ENCODE measurements around the gene MALAT1.

The MALAT1 gene

DNA sequence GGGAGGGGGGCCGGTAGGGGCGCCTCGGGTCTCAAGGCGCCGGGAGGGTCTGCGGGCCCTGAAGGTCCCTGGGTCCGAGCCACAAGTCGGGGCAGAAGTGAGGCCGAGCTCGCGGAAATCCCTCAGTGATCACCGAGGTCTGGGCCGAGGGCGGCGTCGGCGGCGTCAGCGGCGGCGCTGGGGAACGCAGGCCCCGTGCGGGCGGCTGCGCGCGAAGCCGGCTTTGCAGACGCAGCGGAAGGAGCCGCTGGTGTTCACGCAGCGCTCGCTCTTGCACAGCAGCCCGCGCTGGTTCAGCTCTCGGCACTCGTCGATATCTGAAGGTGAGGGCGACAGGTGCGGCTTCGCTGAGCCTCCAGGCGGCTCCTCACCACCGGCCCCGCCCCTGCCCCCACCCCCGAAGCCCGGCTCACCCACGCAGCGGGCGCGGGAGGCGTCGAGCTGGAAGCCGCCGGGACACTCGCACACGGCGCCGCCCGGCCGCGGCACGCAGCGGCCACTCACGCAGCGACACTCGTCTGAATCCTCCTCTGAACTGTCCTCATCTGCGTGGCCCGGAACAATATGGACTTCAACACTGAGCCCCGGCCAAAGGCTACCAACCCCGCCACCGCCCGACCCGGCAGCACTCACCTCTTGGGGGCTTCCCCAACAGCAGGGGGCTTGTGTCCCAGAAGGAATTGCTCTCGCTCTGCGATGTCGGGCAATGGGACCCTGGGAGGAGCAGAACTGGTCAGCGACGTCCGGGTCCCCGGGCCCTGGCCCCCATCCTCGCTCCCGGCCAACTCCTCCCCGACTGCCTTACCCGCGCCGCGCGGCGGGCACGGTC, 40.3 kb downstream of the MALAT1 start:
- no peak for DNase-seq (ENCODE audit: low read depth)

DNA sequence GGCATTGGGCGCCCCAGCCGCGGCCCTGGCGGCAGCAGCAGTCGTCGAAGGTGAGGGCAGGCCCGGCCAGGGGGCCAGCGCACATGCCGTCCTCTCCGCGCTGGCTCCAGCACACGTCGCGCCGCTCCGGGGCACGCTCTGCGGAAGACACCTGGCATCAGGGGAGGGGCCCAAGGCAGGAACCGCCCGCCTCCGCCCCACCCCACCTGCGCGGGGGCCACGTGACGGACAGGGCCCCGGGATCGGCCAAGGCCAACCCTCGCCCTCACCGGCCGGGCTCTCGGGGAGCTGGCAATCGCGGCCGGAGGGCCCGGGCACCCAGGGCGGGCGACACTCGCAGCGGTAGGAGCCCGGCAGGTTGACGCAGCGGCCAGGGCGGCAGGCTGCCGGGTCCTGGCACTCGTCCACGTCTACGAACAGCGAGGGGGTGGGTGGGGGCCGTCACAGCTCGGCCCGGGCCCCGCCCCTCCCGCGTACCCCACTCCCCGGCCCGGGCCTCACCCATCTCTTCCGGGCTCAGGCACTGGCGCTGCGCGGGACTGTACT, 41.0 kb downstream of the MALAT1 start:
- no peak for DNase-seq (ENCODE audit: low read depth)

- peak; percentile 69 for DNase-seq (ENCODE audit: low read depth)
Observed at GRCh38 chr11:65540290-65541092, 41.6 kb downstream of the MALAT1 start.

GRCh38 chr11:65541093-65541982, 42.5 kb downstream of the MALAT1 start:
- no peak for DNase-seq (ENCODE audit: low read depth)

DNA sequence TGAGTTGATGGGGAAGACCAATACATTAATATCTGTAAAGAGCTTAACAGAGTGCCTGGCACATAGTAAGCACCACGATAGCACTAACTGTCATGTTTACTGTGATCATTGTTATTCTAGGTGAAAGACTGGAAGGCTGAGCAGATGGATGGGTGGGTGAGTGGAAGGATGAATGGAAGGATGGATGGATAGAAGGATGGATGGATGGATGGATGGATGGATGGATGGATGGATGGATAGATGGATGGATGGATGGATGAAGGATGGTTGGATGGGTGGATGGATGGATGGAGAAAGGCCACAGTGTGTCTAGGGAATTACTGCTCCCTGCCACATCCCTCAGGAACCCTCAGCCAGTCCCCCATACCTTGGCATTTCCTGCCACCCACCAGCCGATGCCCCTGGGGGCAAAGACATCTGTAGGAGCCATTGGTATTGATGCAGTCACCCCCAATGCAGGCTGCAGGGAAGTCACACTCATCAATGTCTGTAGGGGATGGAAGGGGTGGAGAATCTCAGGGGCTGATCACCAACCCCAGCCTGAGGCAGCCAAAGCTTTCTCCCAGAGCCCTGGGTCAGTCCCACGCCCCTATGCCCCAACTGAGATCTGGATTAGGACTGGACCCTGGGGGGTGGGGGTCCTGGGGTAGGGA, 44.0 kb downstream of the MALAT1 start:
- no peak for DNase-seq (ENCODE audit: low read depth)

- no peak for DNase-seq (ENCODE audit: low read depth)
Observed at GRCh38 chr11:65545853-65546216, 47.0 kb downstream of the MALAT1 start.

DNA sequence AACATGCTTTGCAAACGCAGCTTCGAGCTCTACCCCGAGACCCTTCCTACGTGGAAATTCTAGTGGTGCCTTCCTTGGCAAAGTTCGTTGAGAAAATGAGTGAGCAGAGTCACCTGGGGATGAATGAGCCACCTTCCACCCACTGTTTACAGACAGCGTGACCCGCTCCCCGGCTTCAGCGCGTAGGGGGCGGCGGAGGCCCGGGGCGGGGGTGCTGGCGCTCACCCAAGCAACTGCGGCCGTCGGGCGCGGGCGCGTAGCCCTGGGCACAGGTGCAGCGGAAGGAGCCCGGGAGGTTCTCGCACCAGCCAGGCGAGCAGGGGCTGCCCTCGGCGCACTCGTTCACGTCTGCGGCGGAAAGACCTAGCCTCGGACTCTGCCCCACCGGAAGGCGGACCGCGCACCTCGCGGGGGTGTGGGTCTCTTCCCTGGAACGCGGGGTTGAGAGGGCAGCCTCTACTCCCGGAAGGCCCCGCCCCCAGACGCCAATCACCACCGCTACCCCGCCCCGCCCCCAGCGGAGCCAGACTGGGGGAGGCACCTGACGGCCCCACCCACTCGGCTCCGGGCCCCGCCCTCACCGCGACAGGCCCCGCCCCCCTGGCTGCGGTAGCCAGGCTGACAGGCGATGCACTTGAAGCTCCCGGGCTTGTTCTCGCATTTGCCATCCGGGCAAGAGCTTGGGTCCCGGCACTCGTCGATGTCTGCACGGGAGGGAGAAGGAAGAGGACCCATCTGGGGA, 47.5 kb downstream of the MALAT1 start:
- DNase-seq (ENCODE audit: low read depth) = no peak

GRCh38 chr11:65547446-65548125, 48.7 kb downstream of the MALAT1 start:
- no peak for DNase-seq (ENCODE audit: low read depth)

DNA sequence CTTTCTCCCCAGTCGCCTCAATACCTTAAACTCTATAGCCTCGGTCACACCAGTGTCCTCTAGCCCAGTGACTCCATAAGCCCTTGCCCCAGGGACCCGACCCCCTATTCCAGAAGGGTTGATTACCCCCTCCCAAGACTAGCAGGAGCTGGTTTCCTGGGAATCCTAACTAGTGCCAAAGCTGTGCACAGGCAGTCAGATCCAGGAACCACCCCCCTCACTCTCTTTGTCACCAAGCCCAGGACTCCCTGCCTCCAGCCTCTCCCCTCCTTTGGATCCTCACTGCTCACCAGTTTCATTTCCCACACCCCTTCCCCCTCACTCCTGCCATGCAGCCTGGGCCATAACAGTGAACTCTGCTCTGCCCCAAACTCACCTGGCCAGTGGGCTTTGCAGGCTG, 49.5 kb downstream of the MALAT1 start:
- DNase-seq (ENCODE audit: low read depth) = no peak

DNA sequence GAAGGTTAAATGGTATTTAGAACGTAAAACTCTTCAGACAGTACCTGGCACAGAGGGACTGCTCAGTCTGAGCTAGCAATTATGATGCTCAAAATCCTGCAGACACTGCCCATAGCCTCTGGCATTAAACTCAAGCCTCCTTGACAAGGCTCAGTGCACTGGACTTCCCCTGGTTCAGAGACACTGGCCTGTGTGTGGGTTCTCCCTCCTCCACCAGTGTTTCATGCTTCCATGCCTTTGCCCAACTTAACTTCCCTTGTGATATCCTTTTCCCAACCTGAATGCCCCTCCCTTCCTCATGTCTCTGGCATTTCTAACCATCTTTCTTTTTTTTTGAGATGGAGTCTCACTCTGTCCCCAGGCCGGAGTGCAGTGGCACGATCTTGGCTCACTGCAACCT, 50.3 kb downstream of the MALAT1 start:
- DNase-seq (ENCODE audit: low read depth) = no peak

GRCh38 chr11:65551572-65552387, 52.9 kb downstream of the MALAT1 start:
- DNase-seq (ENCODE audit: low read depth) = no peak

DNA sequence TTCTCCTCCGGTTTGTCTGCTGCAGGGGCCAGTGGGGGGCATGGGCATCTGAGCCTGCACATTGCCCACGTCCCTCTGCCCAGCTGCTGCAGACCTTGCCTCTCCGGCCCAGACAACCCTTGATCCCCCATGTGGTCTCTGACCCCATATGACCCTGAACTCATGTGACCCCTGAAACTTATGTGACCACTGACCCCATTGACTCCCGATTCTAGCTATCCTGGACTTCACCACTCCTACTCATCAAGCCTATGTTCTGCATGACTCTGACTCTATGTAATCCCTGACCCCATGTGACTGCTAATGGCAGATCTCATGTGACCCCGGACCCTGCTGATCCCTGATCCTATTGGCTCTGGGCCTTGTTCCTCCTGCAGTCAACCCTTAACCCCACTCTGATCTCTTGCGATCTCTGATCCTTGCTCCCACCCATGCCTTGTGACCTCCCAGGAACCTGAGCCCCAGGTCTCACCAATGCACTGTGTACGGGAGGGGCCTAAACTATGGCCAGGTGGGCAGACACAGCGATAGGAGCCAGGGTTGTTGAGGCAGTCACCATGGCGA, 53.6 kb downstream of the MALAT1 start:
- no peak for DNase-seq (ENCODE audit: low read depth)

- no peak for DNase-seq (ENCODE audit: low read depth)
Observed at GRCh38 chr11:65553301-65554001, 54.6 kb downstream of the MALAT1 start.

- no peak for DNase-seq (ENCODE audit: low read depth)
Observed at GRCh38 chr11:65554057-65554818, 55.4 kb downstream of the MALAT1 start.

DNA sequence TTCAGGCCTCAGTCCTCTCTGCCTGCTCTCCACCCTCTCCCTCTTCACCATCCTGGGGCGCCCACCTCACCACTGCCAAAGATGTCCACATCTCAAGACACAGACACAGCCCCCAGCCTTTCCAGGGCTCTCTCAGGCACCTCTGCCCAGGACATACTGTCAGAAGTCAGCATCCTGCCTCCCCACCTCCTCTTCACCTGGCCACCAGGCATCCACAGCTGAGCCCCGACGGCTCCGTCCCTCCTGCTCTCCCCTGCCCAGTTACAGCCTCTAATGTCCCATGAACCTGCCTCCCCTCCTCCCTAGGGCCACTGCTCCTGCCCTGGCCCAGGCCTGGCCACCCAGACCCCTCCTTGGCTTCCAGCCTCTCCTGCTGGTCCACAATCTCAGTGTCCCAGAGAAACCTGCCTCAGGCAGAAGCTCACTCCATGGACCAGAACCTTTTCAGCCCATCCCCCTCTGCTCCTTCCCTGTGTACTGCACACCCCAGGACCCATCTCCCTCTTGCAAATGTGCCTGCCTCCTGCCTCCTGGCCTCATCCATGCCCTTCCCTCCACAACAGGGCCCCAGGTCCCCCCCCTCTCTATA, 56.1 kb downstream of the MALAT1 start:
- no peak for DNase-seq (ENCODE audit: low read depth)

- DNase-seq (ENCODE audit: low read depth) = peak; percentile 87
Observed at GRCh38 chr11:65555693-65556231, 56.9 kb downstream of the MALAT1 start.
